CD4-positive, alpha-beta T cell (primary cell): ENCODE measurements around the gene EPB41L4A. TPM values are rescaled to one million over a fixed set of nuclear protein-coding genes. Genes with fewer than 3 reads are reported as not detected.

ENCODE experiments used
- ATAC-seq: fragments of 200-7000 bp; cut with Tn5 transposase; one replicate; pipeline ENCODE4 v1.10.0; 2022; ENCODE audit warnings: mild to moderate bottlenecking; ENCODE audit not compliant: poor library complexity
- CTCF ChIA-PET: fragments of 350-600 bp; sonication (Branson Sonifier 250); formaldehyde crosslinking; loops from one replicate; lab custom pipeline; 2021; ENCODE audit warnings: antibody characterized with exemption, inconsistent platforms; lab: Charles Lee
- POLR2A ChIA-PET: fragments of 350-600 bp; sonication (Branson Sonifier 250); formaldehyde crosslinking; loops from one replicate; lab custom pipeline; 2021; ENCODE audit warnings: antibody characterized with exemption, inconsistent platforms; lab: Charles Lee
- DNase-seq, 14 experiments: peaks; one replicate each; pipeline ENCODE4 v3.0.0-alpha.2; 2013 to 2020; ENCODE audit warnings: mixed read lengths in 2 of 14
- H3K27ac ChIP-seq, 2 donors: one replicate each; pipeline versions ENCODE4 v1.5.1 to v1.7.0; 2013; ENCODE audit warnings: low read length in 2 of 2, low read depth in 1 of 2, mild to moderate bottlenecking in 1 of 2
- H3K27me3 ChIP-seq, 2 experiments: 1 replicate in 1 of 2; 2 replicates in 1 of 2; pipeline versions ENCODE4 v1.6.1 to v1.7.0; 2013; ENCODE audit warnings: low read length in 2 of 2, control low read depth in 1 of 2, mild to moderate bottlenecking in 1 of 2, moderate library complexity in 1 of 2; ENCODE audit not compliant: insufficient read depth in 2 of 2, control insufficient read depth in 1 of 2
- H3K36me3 ChIP-seq: one replicate; pipeline ENCODE4 v1.6.1; 2013; ENCODE audit warnings: low read length, control low read depth; ENCODE audit not compliant: insufficient read depth
- H3K4me1 ChIP-seq: one replicate; pipeline ENCODE4 v1.6.1; 2013; ENCODE audit warnings: low read length, control low read depth; ENCODE audit not compliant: insufficient read depth
- H3K4me3 ChIP-seq: one replicate; pipeline ENCODE4 v1.5.1; 2013; ENCODE audit warnings: mild to moderate bottlenecking, low read length, moderate library complexity
- H3K9me3 ChIP-seq, 2 experiments: 1 replicate in 1 of 2; 2 replicates in 1 of 2; pipeline versions ENCODE4 v1.6.1 to v1.7.0; 2013; ENCODE audit warnings: low read length in 2 of 2, mild to moderate bottlenecking in 2 of 2, control low read depth in 1 of 2, moderate library complexity in 1 of 2; ENCODE audit not compliant: control insufficient read depth in 1 of 2, insufficient read depth in 1 of 2
- H3K27ac Mint-ChIP-seq: one replicate; pipeline ENCODE4 v1.8.0; 2020; ENCODE audit warnings: mixed read lengths
- H3K27me3 Mint-ChIP-seq: one replicate; pipeline ENCODE4 v1.8.0; 2021; ENCODE audit warnings: mixed read lengths
- H3K36me3 Mint-ChIP-seq: one replicate; pipeline ENCODE4 v1.8.0; 2021; ENCODE audit warnings: low read depth, mixed read lengths
- H3K4me1 Mint-ChIP-seq: one replicate; pipeline ENCODE4 v1.8.0; 2021; ENCODE audit warnings: low read depth, mixed read lengths
- H3K4me3 Mint-ChIP-seq: one replicate; pipeline ENCODE4 v1.8.0; 2020; ENCODE audit warnings: mild to moderate bottlenecking, mixed read lengths
- H3K9me3 Mint-ChIP-seq: one replicate; pipeline ENCODE4 v1.8.0; 2020; ENCODE audit warnings: mixed read lengths
- intact Hi-C, 2 experiments: fragments of 100-400 bp; cut with DNase I in 1 of 2; cut with micrococcal nuclease in 1 of 2; formaldehyde crosslinking; loops; one replicate each; pipeline versions ENCODE4 v1.15.1 to v1.9.0; 2023 to 2025; cut with DNase I, micrococcal nuclease
- total RNA-seq, 174 experiments: library from RNA in 2 of 174; stranded (reverse) in 2 of 174; gene quantifications; one replicate each; pipeline ENCODE4 v1.2.3 and lab custom pipeline; 2021 to 2026
- TF ChIP-seq, protein P1 (sequence below): fragments of 200-600 bp; IDR thresholded peaks from one replicate; pipeline ENCODE4 v1.8.0; 2022; ENCODE audit warnings: antibody characterized with exemption, mild to moderate bottlenecking

The EPB41L4A gene
- total RNA-seq, 2 experiments from 2014 or later, result 0.08 TPM; not detected in 1

DNA sequence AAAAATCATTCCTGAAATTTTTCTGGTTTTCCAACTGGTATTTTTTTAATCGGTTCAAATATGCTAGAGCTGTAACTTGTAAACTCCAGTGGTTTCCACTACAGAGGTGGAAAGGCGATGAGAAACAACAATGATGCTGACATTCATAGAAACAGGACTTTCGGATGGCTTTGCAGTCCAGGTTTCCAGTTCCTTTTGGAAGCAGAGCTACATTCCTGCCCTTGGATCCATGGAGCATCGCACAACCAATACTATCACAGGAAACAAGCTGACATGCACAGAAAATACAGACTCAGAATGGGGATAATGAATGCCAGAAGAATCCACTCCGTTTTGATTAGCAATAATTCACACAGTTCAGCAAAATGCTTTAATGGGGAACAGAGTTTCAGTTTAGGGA, 140.0 kb downstream of the EPB41L4A start:
- no peaks in the 10 kb centered on the region for H3K4me1 ChIP-seq
- no peaks in the 10 kb centered on the region for H3K36me3 ChIP-seq
- TF ChIP-seq, protein P1, sequence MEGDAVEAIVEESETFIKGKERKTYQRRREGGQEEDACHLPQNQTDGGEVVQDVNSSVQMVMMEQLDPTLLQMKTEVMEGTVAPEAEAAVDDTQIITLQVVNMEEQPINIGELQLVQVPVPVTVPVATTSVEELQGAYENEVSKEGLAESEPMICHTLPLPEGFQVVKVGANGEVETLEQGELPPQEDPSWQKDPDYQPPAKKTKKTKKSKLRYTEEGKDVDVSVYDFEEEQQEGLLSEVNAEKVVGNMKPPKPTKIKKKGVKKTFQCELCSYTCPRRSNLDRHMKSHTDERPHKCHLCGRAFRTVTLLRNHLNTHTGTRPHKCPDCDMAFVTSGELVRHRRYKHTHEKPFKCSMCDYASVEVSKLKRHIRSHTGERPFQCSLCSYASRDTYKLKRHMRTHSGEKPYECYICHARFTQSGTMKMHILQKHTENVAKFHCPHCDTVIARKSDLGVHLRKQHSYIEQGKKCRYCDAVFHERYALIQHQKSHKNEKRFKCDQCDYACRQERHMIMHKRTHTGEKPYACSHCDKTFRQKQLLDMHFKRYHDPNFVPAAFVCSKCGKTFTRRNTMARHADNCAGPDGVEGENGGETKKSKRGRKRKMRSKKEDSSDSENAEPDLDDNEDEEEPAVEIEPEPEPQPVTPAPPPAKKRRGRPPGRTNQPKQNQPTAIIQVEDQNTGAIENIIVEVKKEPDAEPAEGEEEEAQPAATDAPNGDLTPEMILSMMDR, result no peak
- H3K36me3 Mint-ChIP-seq, result no peaks in the 10 kb centered on the region
- H3K27ac ChIP-seq, result no peak overlapping the region
- ATAC-seq (no peak), DNase-seq (no peak)
- intact Hi-C loops, result no loop called here
- POLR2A ChIA-PET, result no interaction called here
- H3K27me3 ChIP-seq, result no peaks in the 10 kb centered on the region
- no peaks in the 10 kb centered on the region for H3K9me3 Mint-ChIP-seq
- no peak overlapping the region for H3K4me3 ChIP-seq
- H3K27ac Mint-ChIP-seq, result no peak overlapping the region
- peaks cover 5% of the 10 kb centered on the region for H3K27me3 Mint-ChIP-seq
- no peak overlapping the region for H3K4me3 Mint-ChIP-seq
- H3K9me3 ChIP-seq, result no peaks in the 10 kb centered on the region
- CTCF ChIA-PET, result interaction anchor here (0.6 kb wide), 1 partner anchor 31 kb away, joined by 3 read pairs; no protein-coding TSS in a partner anchor
- no peaks in the 10 kb centered on the region for H3K4me1 Mint-ChIP-seq

DNA sequence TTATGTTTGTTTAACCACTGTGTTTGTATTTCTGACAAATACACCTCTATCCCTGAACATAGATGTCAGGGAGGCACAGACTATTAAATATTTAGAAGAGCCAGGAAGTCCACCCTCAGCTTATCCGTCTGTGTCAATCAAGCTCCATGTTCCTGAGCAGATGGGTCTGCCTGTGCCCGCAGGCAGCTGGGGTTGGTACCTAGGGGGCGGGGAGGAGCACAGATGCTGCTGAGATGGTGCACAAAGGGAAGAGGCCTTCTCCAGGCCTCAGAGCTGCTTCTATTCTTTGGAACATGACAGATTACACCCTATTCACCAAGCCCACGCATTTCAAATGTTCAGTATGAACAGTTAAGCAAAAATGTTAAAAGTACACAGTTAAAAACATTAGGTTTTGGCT, 142.1 kb downstream of the EPB41L4A start:
- Mint-ChIP-seq H3K9me3 (no peaks in the 10 kb centered on the region), H3K4me3 (no peak overlapping the region), H3K4me1 (no peaks in the 10 kb centered on the region), H3K27ac (no peak overlapping the region), H3K27me3 (peaks cover 14% of the 10 kb centered on the region), H3K36me3 (no peaks in the 10 kb centered on the region)
- DNase-seq (no peak), ATAC-seq (no peak)
- intact Hi-C loops, result no loop called here
- Histone ChIP-seq H3K9me3 (no peaks in the 10 kb centered on the region), H3K4me3 (no peak overlapping the region), H3K27ac (no peak overlapping the region), H3K27me3 (no peaks in the 10 kb centered on the region), H3K4me1 (no peaks in the 10 kb centered on the region), H3K36me3 (no peaks in the 10 kb centered on the region)
- CTCF ChIA-PET, result no interaction called here
- POLR2A ChIA-PET, result no interaction called here
- TF ChIP-seq, protein P1, result no peak

DNA sequence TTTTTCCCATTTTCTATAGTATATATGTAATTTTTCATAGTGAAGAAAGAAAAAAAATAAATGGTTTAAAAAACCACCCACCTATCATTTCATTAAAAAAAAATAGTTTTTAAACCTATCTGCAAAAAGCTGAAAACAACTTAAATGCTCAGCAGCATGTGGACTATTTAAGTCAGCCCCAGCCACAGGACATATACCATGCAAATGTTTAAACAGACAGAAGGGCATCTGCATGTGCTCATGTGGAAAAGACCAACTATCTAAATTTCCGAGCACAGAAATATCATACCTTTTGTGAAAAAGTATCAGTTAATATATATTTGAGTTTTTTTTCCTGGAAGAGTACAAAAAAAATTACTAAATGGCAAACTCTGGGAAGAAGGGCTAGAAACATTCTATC, 143.4 kb downstream of the EPB41L4A start:
- H3K4me3 Mint-ChIP-seq, result no peak overlapping the region
- H3K9me3 ChIP-seq, result no peaks in the 10 kb centered on the region
- no peaks in the 10 kb centered on the region for H3K9me3 Mint-ChIP-seq
- no peaks in the 10 kb centered on the region for H3K4me1 ChIP-seq
- intact Hi-C loops, result no loop called here
- DNase-seq, result no peak
- H3K27me3 ChIP-seq, result no peaks in the 10 kb centered on the region
- no peak overlapping the region for H3K27ac Mint-ChIP-seq
- CTCF ChIA-PET, result no interaction called here
- H3K4me3 ChIP-seq, result no peak overlapping the region
- H3K36me3 ChIP-seq, result no peaks in the 10 kb centered on the region
- H3K27ac ChIP-seq, result no peak overlapping the region
- TF ChIP-seq, protein P1, result no peak
- no peak for ATAC-seq
- no peaks in the 10 kb centered on the region for H3K36me3 Mint-ChIP-seq
- H3K27me3 Mint-ChIP-seq, result peaks cover 14% of the 10 kb centered on the region
- POLR2A ChIA-PET, result no interaction called here
- no peaks in the 10 kb centered on the region for H3K4me1 Mint-ChIP-seq
